ENCODE measurements around the gene GLO1. TPM values are rescaled to one million over a fixed set of nuclear protein-coding genes. Genes with fewer than 3 reads are reported as not detected.

The GLO1 gene
- total RNA-seq, 1 donor from 2014 or later = 95.0 TPM

- TF ChIP-seq, protein P1, sequence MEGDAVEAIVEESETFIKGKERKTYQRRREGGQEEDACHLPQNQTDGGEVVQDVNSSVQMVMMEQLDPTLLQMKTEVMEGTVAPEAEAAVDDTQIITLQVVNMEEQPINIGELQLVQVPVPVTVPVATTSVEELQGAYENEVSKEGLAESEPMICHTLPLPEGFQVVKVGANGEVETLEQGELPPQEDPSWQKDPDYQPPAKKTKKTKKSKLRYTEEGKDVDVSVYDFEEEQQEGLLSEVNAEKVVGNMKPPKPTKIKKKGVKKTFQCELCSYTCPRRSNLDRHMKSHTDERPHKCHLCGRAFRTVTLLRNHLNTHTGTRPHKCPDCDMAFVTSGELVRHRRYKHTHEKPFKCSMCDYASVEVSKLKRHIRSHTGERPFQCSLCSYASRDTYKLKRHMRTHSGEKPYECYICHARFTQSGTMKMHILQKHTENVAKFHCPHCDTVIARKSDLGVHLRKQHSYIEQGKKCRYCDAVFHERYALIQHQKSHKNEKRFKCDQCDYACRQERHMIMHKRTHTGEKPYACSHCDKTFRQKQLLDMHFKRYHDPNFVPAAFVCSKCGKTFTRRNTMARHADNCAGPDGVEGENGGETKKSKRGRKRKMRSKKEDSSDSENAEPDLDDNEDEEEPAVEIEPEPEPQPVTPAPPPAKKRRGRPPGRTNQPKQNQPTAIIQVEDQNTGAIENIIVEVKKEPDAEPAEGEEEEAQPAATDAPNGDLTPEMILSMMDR (IDR thresholded peaks at IDR 0.05; ENCODE audit: insufficient read depth, low read length, severe bottlenecking) = no peak
- FAIRE-seq = no peak
- Histone ChIP-seq H3K36me3 (ENCODE audit: control insufficient read depth, insufficient read depth, low read length) (peaks cover 6% of the 10 kb centered on the region), H3K27me3 (ENCODE audit: control insufficient read depth, insufficient read depth, low read length) (no peaks in the 10 kb centered on the region), H3K4me3 (ENCODE audit: low read depth, low read length) (no peak overlapping the region)
- DNase-seq (ENCODE audit: low read depth) = no peak
Measured at GRCh38 chr6:38684904-38685303, 18.0 kb downstream of the GLO1 start.

DNA sequence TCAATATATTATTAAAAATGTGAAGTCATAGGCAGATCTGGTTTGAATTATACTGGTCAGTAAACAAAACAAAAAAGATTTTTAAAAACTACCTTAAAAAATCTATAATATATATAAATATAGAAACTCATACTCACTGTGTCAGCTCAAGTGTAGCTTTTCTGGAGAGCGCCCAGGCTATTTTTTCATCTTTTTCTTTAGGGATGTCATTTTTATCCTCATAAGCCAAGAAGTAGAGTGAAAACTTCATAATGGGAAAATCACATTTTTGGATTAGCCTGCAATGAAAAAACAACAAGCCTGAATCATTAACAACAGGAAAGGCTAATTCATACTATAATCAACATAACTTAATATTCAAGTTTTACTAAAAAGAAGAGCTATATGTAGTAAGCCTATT lies 18.7 kb downstream of the GLO1 start:
- FAIRE-seq (no peak), DNase-seq (ENCODE audit: low read depth) (no peak)
- H3K27me3 ChIP-seq (ENCODE audit: control insufficient read depth, insufficient read depth, low read length) = no peaks in the 10 kb centered on the region
- TF ChIP-seq, protein P1 (IDR thresholded peaks at IDR 0.05; ENCODE audit: insufficient read depth, low read length, severe bottlenecking) = no peak
- H3K36me3 ChIP-seq (ENCODE audit: control insufficient read depth, insufficient read depth, low read length) = peaks cover 6% of the 10 kb centered on the region
- no peak overlapping the region for H3K4me3 ChIP-seq (ENCODE audit: low read depth, low read length)

DNA sequence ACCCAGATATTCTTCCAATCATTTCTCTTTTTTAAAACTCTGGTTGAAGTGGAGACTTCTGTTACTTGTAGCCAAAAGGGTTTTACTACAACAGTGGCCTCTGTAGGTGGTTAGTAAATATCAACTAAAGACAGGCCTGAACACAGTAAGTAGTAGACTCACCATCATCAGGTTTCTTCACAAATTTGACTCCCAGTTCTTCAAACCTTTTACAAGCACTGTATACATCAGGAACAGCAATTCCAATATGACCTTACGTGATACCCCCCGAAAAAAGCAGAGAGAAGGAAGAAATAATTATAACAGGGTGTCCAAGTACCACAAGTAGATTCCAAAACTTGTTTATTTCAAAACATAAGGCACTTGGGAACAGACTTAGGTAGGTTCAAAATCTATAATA lies 21.1 kb downstream of the GLO1 start:
- peaks cover 5% of the 10 kb centered on the region for H3K36me3 ChIP-seq (ENCODE audit: control insufficient read depth, insufficient read depth, low read length)
- no peak overlapping the region for H3K4me3 ChIP-seq (ENCODE audit: low read depth, low read length)
- no peak for FAIRE-seq
- TF ChIP-seq, protein P1 (IDR thresholded peaks at IDR 0.05; ENCODE audit: insufficient read depth, low read length, severe bottlenecking) = no peak
- no peaks in the 10 kb centered on the region for H3K27me3 ChIP-seq (ENCODE audit: control insufficient read depth, insufficient read depth, low read length)
- DNase-seq (ENCODE audit: low read depth) = no peak

- TF ChIP-seq, protein P1 (IDR thresholded peaks at IDR 0.05; ENCODE audit: insufficient read depth, low read length, severe bottlenecking) = no peak
- Histone ChIP-seq H3K36me3 (ENCODE audit: control insufficient read depth, insufficient read depth, low read length) (peaks cover 5% of the 10 kb centered on the region), H3K4me3 (ENCODE audit: low read depth, low read length) (no peak overlapping the region), H3K27me3 (ENCODE audit: control insufficient read depth, insufficient read depth, low read length) (no peaks in the 10 kb centered on the region)
- DNase-seq (ENCODE audit: low read depth) = no peak
- FAIRE-seq = no peak
Measured at GRCh38 chr6:38679668-38680067, 23.3 kb downstream of the GLO1 start.

DNA sequence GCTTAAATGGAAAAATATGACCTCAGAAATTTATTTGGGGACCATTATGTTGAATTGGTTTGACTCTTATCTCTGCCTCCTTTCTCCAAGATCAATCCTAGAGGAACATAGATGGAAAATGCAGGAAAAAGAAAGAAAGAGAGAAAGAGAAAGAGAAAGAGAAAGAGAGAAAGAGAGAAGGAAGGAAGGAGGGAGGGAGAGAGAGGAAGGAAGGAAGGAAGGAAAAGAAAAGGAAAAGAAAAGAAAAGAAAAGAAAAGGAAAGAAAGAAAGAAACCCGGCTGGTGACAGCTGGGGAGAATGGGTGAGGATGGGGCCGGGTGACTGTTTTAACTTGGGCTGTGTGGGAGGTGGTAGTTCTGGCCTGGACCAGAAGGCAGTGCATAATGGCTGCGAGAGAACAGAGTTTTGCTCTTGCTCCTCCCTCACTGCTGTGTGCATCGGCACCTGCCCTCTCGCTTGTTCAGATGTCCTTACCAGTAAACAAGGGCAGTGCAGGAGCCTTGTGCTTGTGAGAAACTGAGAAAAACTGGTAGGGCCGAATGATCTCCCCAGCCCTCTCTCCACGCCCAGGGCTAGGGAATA lies 24.7 kb downstream of the GLO1 start:
- FAIRE-seq = no peak
- TF ChIP-seq, protein P1 (IDR thresholded peaks at IDR 0.05; ENCODE audit: insufficient read depth, low read length, severe bottlenecking) = no peak
- DNase-seq (ENCODE audit: low read depth) = no peak
- no peaks in the 10 kb centered on the region for H3K27me3 ChIP-seq (ENCODE audit: control insufficient read depth, insufficient read depth, low read length)
- peaks cover 5% of the 10 kb centered on the region for H3K36me3 ChIP-seq (ENCODE audit: control insufficient read depth, insufficient read depth, low read length)
- H3K4me3 ChIP-seq (ENCODE audit: low read depth, low read length) = no peak overlapping the region

- Histone ChIP-seq H3K4me3 (ENCODE audit: low read depth, low read length) (no peak overlapping the region), H3K36me3 (ENCODE audit: control insufficient read depth, insufficient read depth, low read length) (peaks cover 5% of the 10 kb centered on the region), H3K27me3 (ENCODE audit: control insufficient read depth, insufficient read depth, low read length) (no peaks in the 10 kb centered on the region)
- FAIRE-seq (no peak), DNase-seq (ENCODE audit: low read depth) (no peak)
- TF ChIP-seq, protein P1 (IDR thresholded peaks at IDR 0.05; ENCODE audit: insufficient read depth, low read length, severe bottlenecking) = no peak
Measured at GRCh38 chr6:38676974-38677544, 25.9 kb downstream of the GLO1 start.

Data from bronchial epithelial cell (primary cell).